ENCODE data around the gene CMTM8.

The CMTM8 gene

DNA sequence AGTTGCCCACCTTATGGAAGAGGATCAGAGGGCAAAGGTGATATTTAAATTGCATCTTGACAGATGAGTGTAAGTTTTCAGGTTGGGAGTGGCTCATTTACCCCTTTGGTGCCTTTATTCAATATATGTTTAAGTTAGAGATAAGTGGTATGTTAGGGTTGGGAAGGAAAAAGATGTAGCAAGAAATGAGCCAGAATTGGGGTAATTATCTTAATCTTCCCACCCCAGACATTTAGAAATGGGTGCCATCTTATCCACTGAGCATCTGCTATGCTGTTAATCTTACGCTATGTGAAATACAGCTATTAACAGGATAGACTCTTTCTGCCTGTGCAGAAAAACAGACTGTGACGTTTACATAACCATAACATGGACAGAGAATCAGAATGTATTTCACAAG, 159.5 kb downstream of the CMTM8 start:
- H3K4me1 ChIP-seq (ENCODE audit: insufficient read depth, low read length), result peaks cover 10% of the 10 kb centered on the region
- H2AFZ ChIP-seq (ENCODE audit: low read depth, low read length), result no peak overlapping the region
- H3K4me3 ChIP-seq (ENCODE audit: low read length), result no peak overlapping the region
- no peaks in the 10 kb centered on the region for H3K27me3 ChIP-seq (ENCODE audit: insufficient read depth, low read length)
- no peaks in the 10 kb centered on the region for H3K9me3 ChIP-seq (ENCODE audit: low read length)
- H3K36me3 ChIP-seq (ENCODE audit: insufficient read depth, low read length), result no peaks in the 10 kb centered on the region

DNA sequence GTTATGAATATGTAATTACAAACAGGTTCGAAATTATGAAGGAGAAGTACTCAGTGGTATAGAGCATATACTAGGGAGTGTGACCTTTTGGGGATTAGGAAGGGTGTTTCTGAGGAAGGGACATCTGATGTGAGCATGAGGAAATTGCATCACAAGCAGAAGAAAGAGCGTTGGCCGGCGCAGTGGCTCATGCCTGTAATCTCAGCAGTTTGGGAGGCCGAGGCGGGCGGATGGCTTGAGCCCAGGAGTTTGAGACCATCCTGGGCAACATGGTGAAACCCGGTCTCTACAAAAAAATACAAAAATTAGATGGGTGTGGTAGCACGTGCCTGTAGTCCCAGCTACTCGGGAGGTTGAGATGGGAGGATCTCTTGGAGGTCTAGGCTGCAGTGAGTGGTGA, 160.1 kb downstream of the CMTM8 start:
- Histone ChIP-seq H3K4me1 (ENCODE audit: insufficient read depth, low read length) (peaks cover 6% of the 10 kb centered on the region), H3K36me3 (ENCODE audit: insufficient read depth, low read length) (no peaks in the 10 kb centered on the region), H3K4me3 (ENCODE audit: low read length) (no peak overlapping the region), H3K9me3 (ENCODE audit: low read length) (no peaks in the 10 kb centered on the region), H3K27me3 (ENCODE audit: insufficient read depth, low read length) (no peaks in the 10 kb centered on the region), H2AFZ (ENCODE audit: low read depth, low read length) (no peak overlapping the region)

DNA sequence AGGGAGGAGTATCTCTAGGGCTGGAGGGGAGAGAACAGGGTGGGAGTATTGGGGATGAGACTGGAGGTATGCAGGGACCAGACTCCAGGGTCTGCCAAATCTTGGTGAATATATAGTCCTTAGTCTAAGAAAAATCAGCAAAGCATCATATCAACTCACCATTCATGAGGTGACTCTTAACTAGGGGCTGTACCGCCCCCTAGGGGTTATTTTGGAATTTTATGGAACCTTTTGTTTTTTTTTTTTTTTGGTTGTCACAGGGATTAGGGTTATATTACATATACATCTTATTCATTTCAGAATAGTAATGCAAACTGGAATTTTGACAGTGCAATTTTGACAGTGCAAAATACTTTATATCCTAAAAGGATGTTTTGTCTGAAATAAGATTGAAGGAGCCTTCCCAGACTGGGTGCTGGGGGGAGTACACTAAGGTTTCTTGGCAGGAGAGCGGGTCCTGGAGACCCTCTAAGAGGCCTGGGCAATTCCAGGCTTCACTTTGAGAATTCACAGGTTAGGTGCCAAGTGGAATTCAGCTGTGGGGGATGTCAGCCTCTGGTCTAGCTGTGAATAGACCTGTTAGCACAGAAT, 160.6 kb downstream of the CMTM8 start:
- H3K27me3 ChIP-seq (ENCODE audit: insufficient read depth, low read length), result no peaks in the 10 kb centered on the region
- no peak overlapping the region for H3K4me3 ChIP-seq (ENCODE audit: low read length)
- H3K4me1 ChIP-seq (ENCODE audit: insufficient read depth, low read length), result peaks cover 6% of the 10 kb centered on the region
- no peaks in the 10 kb centered on the region for H3K36me3 ChIP-seq (ENCODE audit: insufficient read depth, low read length)
- no peaks in the 10 kb centered on the region for H3K9me3 ChIP-seq (ENCODE audit: low read length)
- H2AFZ ChIP-seq (ENCODE audit: low read depth, low read length), result no peak overlapping the region

DNA sequence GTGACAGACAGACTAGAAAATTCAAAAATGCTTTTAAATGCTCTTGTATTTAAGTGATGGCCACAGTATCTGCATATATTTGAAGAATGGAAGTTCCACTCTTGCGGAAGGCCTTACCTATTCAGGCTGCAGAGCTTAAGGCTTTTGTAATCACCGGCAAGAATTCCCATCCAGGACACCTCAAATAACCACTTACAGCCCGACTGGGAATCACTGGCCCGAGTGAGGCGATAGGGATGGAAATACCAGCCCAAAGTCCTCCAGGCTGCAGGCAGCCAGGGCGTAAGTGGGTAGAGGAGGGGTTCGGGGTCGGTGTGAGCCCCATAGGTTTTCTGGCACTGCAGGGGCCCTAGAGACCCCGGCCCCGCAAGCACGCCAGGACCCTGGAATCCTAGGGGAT, 162.6 kb downstream of the CMTM8 start:
- peak overlapping the region; percentile 56 for H2AFZ ChIP-seq (ENCODE audit: low read depth, low read length)
- no peaks in the 10 kb centered on the region for H3K9me3 ChIP-seq (ENCODE audit: low read length)
- H3K4me1 ChIP-seq (ENCODE audit: insufficient read depth, low read length), result peaks cover 6% of the 10 kb centered on the region
- peaks cover 4% of the 10 kb centered on the region for H3K36me3 ChIP-seq (ENCODE audit: insufficient read depth, low read length)
- H3K4me3 ChIP-seq (ENCODE audit: low read length), result peak overlapping the region; percentile 45
- H3K27me3 ChIP-seq (ENCODE audit: insufficient read depth, low read length), result no peaks in the 10 kb centered on the region

GRCh38 chr3:32401556-32402081, 163.1 kb downstream of the CMTM8 start:
- Histone ChIP-seq H3K4me1 (ENCODE audit: insufficient read depth, low read length) (peaks cover 6% of the 10 kb centered on the region), H3K4me3 (ENCODE audit: low read length) (peak overlapping the region; percentile 45), H3K36me3 (ENCODE audit: insufficient read depth, low read length) (peaks cover 4% of the 10 kb centered on the region), H2AFZ (ENCODE audit: low read depth, low read length) (peak overlapping the region; percentile 56), H3K9me3 (ENCODE audit: low read length) (no peaks in the 10 kb centered on the region), H3K27me3 (ENCODE audit: insufficient read depth, low read length) (no peaks in the 10 kb centered on the region)

GRCh38 chr3:32403663-32404062, 165.2 kb downstream of the CMTM8 start:
- peaks cover 6% of the 10 kb centered on the region for H3K4me1 ChIP-seq (ENCODE audit: insufficient read depth, low read length)
- H3K9me3 ChIP-seq (ENCODE audit: low read length), result no peaks in the 10 kb centered on the region
- no peak overlapping the region for H2AFZ ChIP-seq (ENCODE audit: low read depth, low read length)
- H3K36me3 ChIP-seq (ENCODE audit: insufficient read depth, low read length), result peaks cover 4% of the 10 kb centered on the region
- H3K27me3 ChIP-seq (ENCODE audit: insufficient read depth, low read length), result no peaks in the 10 kb centered on the region
- H3K4me3 ChIP-seq (ENCODE audit: low read length), result no peak overlapping the region

DNA sequence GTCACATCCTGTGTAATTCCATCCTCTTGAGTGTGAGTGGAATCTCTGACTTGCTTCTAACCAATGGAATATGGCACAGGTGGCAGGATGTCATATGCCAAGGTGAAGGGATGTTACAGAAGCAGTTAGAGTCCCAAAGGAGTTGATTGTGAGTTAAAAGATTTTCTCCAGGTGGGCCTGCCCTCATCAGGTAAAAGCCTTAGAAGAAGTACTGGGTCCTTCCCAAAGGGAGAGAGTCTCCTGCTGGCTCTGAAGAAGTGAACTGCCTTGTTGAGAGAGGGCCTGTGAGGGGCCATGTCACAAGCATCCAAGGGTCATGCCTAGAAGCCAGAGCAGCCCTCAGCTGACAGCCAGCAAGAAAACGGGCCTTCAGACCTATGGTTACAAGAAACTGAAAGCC, 166.2 kb downstream of the CMTM8 start:
- no peak overlapping the region for H3K4me3 ChIP-seq (ENCODE audit: low read length)
- no peak overlapping the region for H2AFZ ChIP-seq (ENCODE audit: low read depth, low read length)
- no peaks in the 10 kb centered on the region for H3K9me3 ChIP-seq (ENCODE audit: low read length)
- H3K4me1 ChIP-seq (ENCODE audit: insufficient read depth, low read length), result peaks cover 6% of the 10 kb centered on the region
- no peaks in the 10 kb centered on the region for H3K27me3 ChIP-seq (ENCODE audit: insufficient read depth, low read length)
- peaks cover 4% of the 10 kb centered on the region for H3K36me3 ChIP-seq (ENCODE audit: insufficient read depth, low read length)

DNA sequence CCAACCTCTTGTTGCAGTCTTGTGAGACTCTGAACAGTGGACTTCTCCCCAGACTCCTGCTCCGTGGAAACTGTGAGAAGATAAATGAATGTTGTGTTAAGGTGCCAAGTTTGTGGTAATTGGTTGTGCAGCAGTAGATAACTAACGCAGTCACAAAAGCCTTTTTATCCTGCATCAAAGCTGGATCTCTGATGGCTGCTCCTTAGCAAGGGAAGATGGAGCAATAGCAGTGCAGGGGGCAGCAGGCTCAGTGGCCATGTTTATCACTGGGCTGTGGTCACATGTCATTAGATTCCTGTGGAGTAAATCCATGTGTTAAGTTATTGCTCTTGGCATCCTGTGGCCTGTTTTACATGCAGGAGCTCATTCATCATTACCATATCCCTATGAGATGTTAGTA, 166.7 kb downstream of the CMTM8 start:
- Histone ChIP-seq H3K36me3 (ENCODE audit: insufficient read depth, low read length) (peaks cover 4% of the 10 kb centered on the region), H2AFZ (ENCODE audit: low read depth, low read length) (no peak overlapping the region), H3K27me3 (ENCODE audit: insufficient read depth, low read length) (no peaks in the 10 kb centered on the region)

GRCh38 chr3:32405711-32406323, 167.3 kb downstream of the CMTM8 start:
- Histone ChIP-seq H3K9me3 (ENCODE audit: low read length) (no peaks in the 10 kb centered on the region), H2AFZ (ENCODE audit: low read depth, low read length) (no peak overlapping the region), H3K27me3 (ENCODE audit: insufficient read depth, low read length) (no peaks in the 10 kb centered on the region), H3K4me3 (ENCODE audit: low read length) (no peak overlapping the region), H3K4me1 (ENCODE audit: insufficient read depth, low read length) (peaks cover 16% of the 10 kb centered on the region), H3K36me3 (ENCODE audit: insufficient read depth, low read length) (peaks cover 4% of the 10 kb centered on the region)

More for the DNA sequence above, 166.7 kb downstream of the CMTM8 start:
- Histone ChIP-seq H3K9me3 (ENCODE audit: low read length) (no peaks in the 10 kb centered on the region), H3K4me3 (ENCODE audit: low read length) (no peak overlapping the region), H3K4me1 (ENCODE audit: insufficient read depth, low read length) (peaks cover 10% of the 10 kb centered on the region)

DNA sequence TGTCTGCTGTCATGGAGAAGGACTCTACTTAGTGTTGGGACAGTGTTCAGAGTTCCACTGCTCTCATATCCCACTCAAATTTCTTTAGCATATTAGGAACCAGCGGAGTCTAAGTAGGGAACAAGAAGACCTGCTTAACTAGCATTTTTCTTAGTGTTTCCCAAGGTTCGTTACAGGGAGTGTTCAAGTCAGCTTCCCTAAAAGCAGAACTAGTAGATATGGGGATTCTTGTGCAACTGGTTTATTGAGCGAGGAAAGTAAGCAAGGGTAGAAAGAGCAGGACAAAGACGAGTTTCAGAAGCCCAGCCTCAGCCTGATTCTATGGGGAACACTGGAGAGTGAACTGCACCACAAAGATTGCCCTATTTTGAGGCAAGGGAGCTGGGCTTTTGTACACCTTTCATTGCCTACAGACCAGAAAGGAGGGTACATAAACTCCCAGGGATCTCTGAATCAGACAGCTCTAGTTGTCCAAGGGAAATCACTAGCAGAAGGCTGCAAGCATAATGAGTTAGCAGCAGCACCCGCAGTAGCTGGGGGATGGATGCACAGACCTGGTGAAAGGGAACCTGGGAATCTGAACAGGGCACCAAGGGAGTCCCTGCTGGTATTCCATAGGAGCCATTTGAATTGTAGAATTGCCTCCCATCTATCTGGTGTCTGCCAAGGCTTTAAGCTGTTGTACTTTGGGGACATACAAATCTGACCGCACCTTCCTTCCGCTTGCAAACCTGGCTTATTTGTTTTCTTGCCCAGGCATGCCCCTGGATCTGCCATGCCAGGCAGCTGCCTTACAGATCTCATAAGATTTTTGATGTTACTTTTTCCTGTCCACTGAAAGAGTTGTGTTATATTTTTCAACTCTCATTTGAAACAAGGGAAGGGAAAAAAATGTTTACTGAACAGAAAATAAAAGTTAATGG, 168.3 kb downstream of the CMTM8 start:
- peaks cover 4% of the 10 kb centered on the region for H3K36me3 ChIP-seq (ENCODE audit: insufficient read depth, low read length)
- H3K9me3 ChIP-seq (ENCODE audit: low read length), result no peaks in the 10 kb centered on the region
- no peaks in the 10 kb centered on the region for H3K27me3 ChIP-seq (ENCODE audit: insufficient read depth, low read length)
- no peak overlapping the region for H3K4me3 ChIP-seq (ENCODE audit: low read length)
- peaks cover 15% of the 10 kb centered on the region for H3K4me1 ChIP-seq (ENCODE audit: insufficient read depth, low read length)
- no peak overlapping the region for H2AFZ ChIP-seq (ENCODE audit: low read depth, low read length)

DNA sequence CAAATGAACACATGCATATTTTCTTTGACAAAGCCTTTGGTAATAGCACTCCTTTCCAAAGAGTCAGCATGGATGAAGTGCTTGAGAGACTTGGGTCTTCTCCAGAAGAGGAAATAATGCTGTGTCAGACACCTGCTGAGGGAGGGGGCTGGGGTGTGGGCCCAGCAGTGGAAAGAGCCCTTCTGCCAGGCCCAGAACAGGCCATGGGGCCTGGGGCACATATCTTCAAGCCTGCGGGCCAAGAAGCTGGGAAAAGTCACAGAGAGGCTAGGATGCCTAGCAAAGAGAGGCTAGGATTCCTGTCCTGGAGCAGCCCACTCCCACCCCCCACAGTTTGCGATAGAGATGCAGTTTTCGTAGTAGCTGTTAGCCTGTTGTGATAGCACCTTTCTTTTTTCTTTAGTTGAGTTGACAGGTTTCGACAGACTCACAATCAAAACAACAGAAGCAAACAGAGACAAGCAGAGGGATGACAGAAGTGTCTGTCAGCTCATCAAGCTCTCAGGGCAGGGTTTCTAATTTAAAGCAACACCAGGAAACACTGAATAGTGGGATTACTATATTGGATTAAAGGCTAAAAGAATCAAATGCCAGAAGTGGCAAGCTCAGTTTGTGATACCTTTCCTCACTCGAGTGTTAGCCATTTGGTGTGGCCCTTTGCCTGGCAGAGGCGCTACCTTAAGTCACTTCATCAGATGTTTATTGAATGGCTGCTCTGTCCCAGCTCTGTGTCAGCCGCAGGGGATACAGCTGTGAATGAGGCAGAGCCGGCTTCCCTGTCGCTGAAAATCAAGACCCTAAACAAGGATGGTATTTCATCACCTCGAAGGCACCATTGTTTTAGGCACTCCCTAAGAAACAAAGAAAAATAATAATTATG, 172.1 kb downstream of the CMTM8 start:
- no peaks in the 10 kb centered on the region for H3K9me3 ChIP-seq (ENCODE audit: low read length)
- H3K4me3 ChIP-seq (ENCODE audit: low read length), result no peak overlapping the region
- H3K36me3 ChIP-seq (ENCODE audit: insufficient read depth, low read length), result no peaks in the 10 kb centered on the region
- H3K4me1 ChIP-seq (ENCODE audit: insufficient read depth, low read length), result peaks cover 15% of the 10 kb centered on the region
- H3K27me3 ChIP-seq (ENCODE audit: insufficient read depth, low read length), result no peaks in the 10 kb centered on the region
- no peak overlapping the region for H2AFZ ChIP-seq (ENCODE audit: low read depth, low read length)

DNA sequence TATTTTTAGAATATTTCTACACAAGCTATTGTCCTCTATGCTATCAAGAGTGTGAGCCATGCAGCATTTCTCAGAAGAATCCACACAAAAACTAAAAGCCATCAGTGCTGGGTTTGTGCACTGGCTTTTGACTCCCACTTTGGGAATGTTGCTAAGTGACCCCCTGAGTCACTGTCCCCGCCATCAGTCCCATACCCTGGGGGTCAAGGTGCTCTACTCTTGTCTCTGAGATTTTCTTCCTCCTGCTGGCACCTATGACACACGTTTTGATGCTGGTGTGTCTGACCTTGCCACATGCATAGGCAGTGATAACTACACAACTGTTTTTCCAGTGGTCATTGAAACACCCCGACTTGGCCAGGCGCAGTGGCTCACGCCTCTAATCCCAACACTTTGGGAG, 173.0 kb downstream of the CMTM8 start:
- no peaks in the 10 kb centered on the region for H3K27me3 ChIP-seq (ENCODE audit: insufficient read depth, low read length)
- no peak overlapping the region for H2AFZ ChIP-seq (ENCODE audit: low read depth, low read length)
- peaks cover 15% of the 10 kb centered on the region for H3K4me1 ChIP-seq (ENCODE audit: insufficient read depth, low read length)
- H3K9me3 ChIP-seq (ENCODE audit: low read length), result no peaks in the 10 kb centered on the region
- no peaks in the 10 kb centered on the region for H3K36me3 ChIP-seq (ENCODE audit: insufficient read depth, low read length)
- H3K4me3 ChIP-seq (ENCODE audit: low read length), result no peak overlapping the region

Data from neuron (in vitro differentiated cells).